ENCODE measurements around the gene AGAP1. TPM values are rescaled to one million over a fixed set of nuclear protein-coding genes. Genes with fewer than 3 reads are reported as not detected.

Gene AGAP1
- polyA plus RNA-seq, 4 donors = 20.2 to 21.2 (median 20.3) TPM

- DNase-seq (ENCODE audit: low read depth in 4 of 4, low spot score in 3 of 4) = no peak
These were observed 50.8 kb downstream of the AGAP1 start for GRCh38 chr2:235544689-235544969.

GRCh38 chr2:235545339-235546150, 51.7 kb downstream of the AGAP1 start:
- no peak for DNase-seq (ENCODE audit: low read depth in 4 of 4, low spot score in 3 of 4)

- no peak for DNase-seq (ENCODE audit: low read depth in 4 of 4, low spot score in 3 of 4)
These were observed 52.2 kb downstream of the AGAP1 start for GRCh38 chr2:235546151-235546435.

- no peak for DNase-seq (ENCODE audit: low read depth in 4 of 4, low spot score in 3 of 4)
These were observed 52.6 kb downstream of the AGAP1 start for GRCh38 chr2:235546436-235546835.

- no peak for DNase-seq (ENCODE audit: low read depth in 4 of 4, low spot score in 3 of 4)
These were observed 56.0 kb downstream of the AGAP1 start for GRCh38 chr2:235549735-235550377.

- DNase-seq (ENCODE audit: low read depth in 4 of 4, low spot score in 3 of 4) = no peak
These were observed 56.5 kb downstream of the AGAP1 start for GRCh38 chr2:235550378-235550760.

- DNase-seq (ENCODE audit: low read depth in 4 of 4, low spot score in 3 of 4) = no peak
These were observed 57.1 kb downstream of the AGAP1 start for GRCh38 chr2:235550946-235551345.

GRCh38 chr2:235551965-235552364, 58.1 kb downstream of the AGAP1 start:
- DNase-seq (ENCODE audit: low read depth in 4 of 4, low spot score in 3 of 4) = peak in 1 of 4 donors; percentile 57

- DNase-seq (ENCODE audit: low read depth in 4 of 4, low spot score in 3 of 4) = no peak
These were observed 58.8 kb downstream of the AGAP1 start for GRCh38 chr2:235552671-235553070.

- no peak for DNase-seq (ENCODE audit: low read depth in 4 of 4, low spot score in 3 of 4)
These were observed 59.4 kb downstream of the AGAP1 start for GRCh38 chr2:235553291-235553690.

GRCh38 chr2:235553696-235554100, 59.9 kb downstream of the AGAP1 start:
- no peak for DNase-seq (ENCODE audit: low read depth in 4 of 4, low spot score in 3 of 4)

- DNase-seq (ENCODE audit: low read depth in 4 of 4, low spot score in 3 of 4) = no peak
These were observed 60.5 kb downstream of the AGAP1 start for GRCh38 chr2:235554385-235554784.

GRCh38 chr2:235554936-235555335, 61.1 kb downstream of the AGAP1 start:
- no peak for DNase-seq (ENCODE audit: low read depth in 4 of 4, low spot score in 3 of 4)

- DNase-seq (ENCODE audit: low read depth in 4 of 4, low spot score in 3 of 4) = no peak
These were observed 61.5 kb downstream of the AGAP1 start for GRCh38 chr2:235555371-235555770.

- DNase-seq (ENCODE audit: low read depth in 4 of 4, low spot score in 3 of 4) = no peak
These were observed 62.2 kb downstream of the AGAP1 start for GRCh38 chr2:235556086-235556485.

- no peak for DNase-seq (ENCODE audit: low read depth in 4 of 4, low spot score in 3 of 4)
These were observed 63.1 kb downstream of the AGAP1 start for GRCh38 chr2:235556901-235557300.

- DNase-seq (ENCODE audit: low read depth in 4 of 4, low spot score in 3 of 4) = no peak
These were observed 64.1 kb downstream of the AGAP1 start for GRCh38 chr2:235557903-235558302.

- no peak for DNase-seq (ENCODE audit: low read depth in 4 of 4, low spot score in 3 of 4)
These were observed 64.7 kb downstream of the AGAP1 start for GRCh38 chr2:235558572-235558971.

GRCh38 chr2:235560345-235560744, 66.5 kb downstream of the AGAP1 start:
- DNase-seq (ENCODE audit: low read depth in 4 of 4, low spot score in 3 of 4) = no peak

GRCh38 chr2:235561450-235561849, 67.6 kb downstream of the AGAP1 start:
- DNase-seq (ENCODE audit: low read depth in 4 of 4, low spot score in 3 of 4) = no peak

GRCh38 chr2:235562065-235562747, 68.4 kb downstream of the AGAP1 start:
- DNase-seq (ENCODE audit: low read depth in 4 of 4, low spot score in 3 of 4) = no peak
